ENCODE data around the gene ATXN10.
"Not testable (repeated sequence)": the region's sequence is repeated elsewhere in the genome, so short reads cannot be mapped to it uniquely, and the experiment has no call there.

The ATXN10 gene

DNA sequence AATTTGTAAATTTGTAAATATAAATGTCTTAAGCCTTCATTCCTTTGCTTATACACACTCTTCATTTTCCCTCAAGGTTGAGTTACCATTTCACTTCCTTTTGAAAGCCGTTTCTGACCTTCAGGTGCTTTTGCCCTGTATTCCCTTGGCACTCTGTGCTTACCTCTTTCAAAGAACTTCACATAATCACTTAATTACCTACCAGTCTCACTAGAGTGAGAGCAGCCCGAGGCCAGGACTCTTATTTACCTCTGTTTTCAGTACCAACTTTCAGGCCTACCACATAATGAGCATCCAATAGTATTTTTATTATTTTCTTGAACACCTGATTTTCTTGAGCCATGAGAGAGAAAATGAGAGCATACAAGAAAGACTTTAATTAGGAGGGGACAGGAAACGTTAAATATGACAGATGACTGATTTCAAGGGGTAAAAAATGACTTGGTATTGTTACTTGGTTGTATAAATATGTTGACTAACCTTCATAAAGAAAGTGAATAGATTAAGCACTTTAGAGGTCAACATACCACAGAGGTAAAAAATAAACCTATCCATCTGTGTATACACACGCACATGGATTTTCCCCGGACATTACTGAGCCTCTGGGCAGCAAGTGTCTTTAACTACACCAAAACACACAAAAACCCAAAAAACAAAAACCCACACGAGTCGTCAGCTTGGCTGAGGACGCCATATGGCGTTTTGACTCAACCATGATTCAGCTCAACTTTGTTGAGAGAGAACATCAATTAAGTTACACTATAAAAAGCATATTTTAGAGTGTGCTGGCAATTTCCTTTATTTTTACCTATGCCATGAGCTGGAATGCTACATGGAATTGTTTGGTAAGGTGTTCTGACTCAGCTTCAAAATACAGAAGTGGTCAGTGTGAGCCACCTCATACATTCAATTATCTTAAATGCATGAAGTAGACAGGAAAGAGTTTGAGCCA, 7.6 kb downstream of the ATXN10 start:
- DNase-seq (ENCODE audit: low read depth in 2 of 2): no peak

DNA sequence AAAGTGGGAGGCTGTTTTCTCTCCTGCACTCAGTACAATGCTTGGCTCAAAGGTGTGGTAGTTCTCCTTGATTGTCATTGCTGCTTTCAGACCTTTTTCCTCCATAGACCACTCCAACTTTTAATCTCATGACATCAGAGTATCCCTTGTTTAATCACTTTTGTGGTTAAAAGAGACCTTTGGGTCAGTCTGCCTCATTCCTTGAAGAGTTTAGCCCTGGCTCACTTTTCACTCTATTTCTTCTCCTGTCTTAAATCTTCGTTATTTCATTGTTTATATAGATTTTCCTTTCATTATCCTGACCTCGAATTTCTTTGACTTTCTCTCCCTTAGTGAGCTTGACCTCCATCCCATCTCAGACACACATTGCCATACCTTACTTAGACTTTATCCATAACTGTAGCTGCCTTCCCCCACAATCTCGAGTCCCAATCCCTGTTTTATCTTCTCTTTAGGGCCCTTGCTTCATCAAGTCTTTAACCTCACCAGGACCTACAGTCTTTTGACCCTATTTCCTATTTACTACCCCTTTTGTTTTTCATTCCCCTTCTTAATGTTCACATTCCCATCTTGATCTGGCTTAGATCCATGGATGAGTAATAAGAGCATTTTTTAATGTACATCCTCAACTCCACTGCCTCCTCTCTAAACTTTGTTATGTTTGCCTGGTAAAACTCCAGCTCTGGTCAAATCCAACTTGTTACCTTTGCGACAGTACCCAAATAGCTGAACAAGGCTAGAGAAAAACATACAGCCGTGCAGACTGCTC, 9.5 kb downstream of the ATXN10 start:
- DNase-seq (ENCODE audit: low read depth in 2 of 2): no peak

DNA sequence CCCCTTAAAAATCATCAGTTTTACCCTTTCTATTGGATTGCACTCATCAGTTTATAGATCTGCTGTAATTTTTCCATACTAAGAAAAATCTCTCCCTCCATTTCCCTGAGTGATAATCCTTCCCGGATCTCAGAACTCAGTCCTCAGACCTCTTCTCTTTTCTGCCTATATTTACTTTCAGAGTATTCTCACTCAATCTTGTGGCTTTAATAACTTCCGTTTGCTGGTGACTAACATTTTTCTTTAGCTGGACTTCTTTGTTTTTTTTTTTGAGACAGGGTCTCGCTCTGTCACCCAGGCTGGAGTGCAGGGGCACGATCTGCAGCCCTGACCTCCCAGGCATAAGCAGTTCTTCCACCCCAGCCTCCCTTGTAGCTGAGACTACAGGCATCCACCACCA, 10.4 kb downstream of the ATXN10 start:
- DNase-seq (ENCODE audit: low read depth in 2 of 2): no peak

DNA sequence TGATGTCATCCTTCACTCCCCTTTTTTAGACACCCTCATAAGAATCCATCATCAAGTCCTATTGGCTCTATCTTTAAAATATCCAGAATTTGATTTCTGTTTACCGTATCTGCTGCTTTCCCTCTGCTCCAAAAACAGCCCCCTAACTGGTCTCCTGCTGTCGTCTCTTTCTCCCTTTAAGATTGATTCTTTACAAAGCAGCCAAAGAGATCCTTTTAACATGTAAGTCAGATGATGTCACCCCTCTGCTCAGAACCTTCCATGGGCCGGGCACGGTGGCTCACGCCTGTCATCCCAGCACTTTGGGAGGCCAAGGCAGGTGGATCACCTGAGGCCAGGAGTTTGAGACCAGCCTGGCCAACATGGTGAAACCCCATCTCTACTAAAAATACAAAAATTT, 11.1 kb downstream of the ATXN10 start:
- not testable (repeated sequence) for DNase-seq (ENCODE audit: low read depth in 2 of 2)

DNA sequence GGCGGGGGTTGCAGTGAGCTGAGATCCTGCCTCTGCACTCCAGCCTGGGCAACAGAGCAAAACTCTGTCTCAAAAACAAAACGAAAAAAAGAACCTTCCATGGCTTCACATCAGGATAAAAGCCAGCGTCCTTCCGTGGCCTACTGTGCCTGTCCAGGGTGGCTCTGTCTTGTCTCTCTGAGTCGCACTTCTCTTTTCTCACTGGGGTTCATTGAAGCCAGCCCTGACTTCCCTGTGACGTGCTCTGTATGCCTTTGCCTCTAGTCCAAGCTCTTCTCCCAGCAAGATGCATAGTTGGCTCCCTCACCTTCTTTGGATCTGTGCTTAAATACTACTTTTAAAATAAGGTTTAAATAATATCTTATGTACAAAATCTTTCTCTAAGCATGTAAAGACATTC, 11.6 kb downstream of the ATXN10 start:
- DNase-seq (ENCODE audit: low read depth in 2 of 2): no peak

DNA sequence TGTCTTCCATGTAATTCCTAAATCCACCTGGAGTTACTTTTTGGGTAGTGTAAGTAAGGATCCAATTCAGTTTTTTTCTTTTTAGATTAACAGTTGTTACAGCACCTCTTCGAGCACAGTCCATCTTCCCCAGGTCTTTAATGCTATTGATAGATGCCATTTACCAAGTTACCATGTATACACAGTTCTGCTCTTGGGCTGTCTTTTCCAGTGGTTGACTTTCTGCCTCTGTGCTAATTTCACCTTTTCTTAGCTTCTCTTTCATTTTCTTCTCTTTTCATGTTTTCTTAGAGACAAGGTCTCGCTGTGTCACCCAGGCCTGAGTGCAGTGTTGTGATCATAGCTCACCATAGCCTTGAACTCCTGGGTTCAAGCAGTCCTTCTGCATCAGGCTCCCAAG, 12.0 kb downstream of the ATXN10 start:
- no peak for DNase-seq (ENCODE audit: low read depth in 2 of 2)

DNA sequence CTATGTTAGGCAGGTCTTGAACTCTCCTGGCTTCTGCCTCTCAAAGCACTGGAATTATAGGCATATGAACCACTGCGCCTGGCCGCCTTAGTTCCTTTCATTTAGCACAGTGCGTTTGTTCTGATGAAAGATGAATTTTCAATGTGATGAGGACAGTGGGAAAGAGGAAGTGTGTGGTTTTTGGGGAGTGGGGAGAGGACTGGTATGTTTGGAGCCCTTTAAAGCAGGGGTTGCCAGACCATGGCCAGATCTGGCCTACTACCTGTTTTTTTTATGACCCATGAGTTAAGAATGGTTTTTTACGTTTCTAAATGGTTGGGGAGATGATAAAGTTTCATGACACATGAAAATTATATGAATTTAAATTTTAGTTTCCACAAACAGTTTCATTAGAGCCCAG, 12.5 kb downstream of the ATXN10 start:
- DNase-seq (ENCODE audit: low read depth in 2 of 2): no peak

DNA sequence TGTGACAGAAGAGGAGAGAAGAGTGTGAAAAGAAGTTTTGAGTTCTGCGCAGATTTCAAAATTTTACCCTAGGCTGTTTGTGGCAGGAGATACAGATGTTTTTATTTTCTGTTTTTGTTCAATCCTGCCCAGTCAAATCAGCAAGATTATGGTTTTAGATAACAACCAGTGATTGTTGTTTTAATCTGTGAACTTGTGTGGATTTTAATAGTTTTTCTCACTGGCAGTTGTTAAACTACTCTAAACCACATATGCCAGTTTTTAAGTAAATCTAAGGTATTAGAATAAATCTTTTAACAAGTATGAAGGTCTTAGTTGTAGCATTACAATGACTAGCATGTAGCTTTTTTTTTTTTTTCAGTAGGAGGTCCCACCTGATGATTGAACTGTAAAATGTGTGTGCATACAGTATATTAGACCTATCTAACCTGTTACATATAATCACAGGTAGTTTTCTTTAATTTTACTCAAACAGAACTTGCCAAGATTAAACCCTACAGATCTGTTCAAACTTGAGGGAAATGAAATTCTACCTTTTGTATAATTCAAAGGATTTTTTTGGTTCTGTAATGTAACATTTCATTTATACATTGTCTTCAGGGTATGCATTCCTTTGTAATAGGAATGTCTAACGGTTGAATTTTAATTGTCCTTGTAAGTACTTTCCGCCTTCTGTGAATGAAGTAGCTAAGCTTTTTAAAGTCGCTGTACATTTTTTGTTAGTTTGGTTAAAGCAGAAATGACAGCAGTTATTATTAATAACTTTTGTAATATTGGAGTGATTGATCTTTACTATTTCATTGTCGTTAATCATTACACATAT, 13.3 kb downstream of the ATXN10 start:
- no peak for DNase-seq (ENCODE audit: low read depth in 2 of 2)

DNA sequence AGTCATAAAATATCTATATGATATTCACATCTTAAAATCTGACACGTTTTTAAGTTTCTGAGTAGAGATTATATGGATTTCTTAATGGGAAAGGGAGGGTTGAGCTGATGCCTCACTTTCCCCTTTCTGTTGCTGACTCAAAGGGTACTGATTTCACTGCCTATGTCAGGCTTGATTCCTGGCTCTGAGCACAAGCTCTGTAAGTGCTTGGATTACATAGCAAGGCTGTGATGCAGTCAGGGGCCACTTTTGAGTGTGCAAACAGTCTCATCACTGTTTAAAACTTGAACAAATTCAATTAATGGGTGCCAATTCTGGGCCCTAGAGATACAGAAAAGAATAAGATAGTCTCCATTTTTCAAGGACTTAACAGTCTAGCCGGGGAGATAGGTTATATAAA, 14.4 kb downstream of the ATXN10 start:
- DNase-seq (ENCODE audit: low read depth in 2 of 2): no peak

DNA sequence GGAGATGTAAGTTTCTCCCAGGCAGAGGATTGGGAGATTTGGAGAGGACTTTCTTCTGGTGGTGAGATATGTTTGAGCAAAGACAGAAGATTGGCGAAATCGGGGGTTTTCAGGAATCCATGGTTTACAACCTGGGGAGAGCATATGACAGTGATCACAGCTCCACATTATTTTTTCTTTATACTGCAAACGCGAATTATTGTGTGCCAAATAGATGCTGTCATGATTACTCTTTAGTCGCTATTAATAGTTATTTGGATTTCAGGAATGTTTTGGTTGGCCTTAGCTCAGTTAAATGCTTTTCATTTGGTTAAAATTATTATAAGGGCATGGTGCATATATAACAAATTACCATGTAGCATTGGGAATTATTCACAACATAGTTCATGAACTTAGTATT, 15.2 kb downstream of the ATXN10 start:
- DNase-seq (ENCODE audit: low read depth in 2 of 2): no peak

DNA sequence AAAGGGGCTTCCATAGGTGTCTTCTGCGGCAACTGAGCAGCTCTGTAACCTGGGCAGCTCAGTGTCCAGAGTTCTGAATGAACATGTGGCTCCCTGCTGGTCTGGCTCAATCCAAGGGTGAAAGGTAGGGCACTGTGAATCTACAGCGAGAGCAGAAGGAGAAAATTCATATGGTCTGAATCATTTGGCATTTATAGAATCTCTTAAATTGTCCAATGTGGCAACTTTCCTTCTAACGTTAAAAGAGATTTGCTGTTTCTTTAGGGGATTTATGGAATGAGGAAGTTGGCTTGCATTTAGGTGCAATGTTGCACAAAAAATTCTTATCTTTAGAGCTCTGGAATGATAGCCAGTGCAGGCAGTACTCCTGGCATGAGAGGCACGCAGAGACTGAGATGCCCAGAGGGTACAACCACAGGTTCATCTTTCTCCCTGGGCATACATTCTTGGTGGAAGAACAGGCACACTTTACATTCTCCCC, 17.0 kb downstream of the ATXN10 start:
- no peak for DNase-seq (ENCODE audit: low read depth in 2 of 2)

DNA sequence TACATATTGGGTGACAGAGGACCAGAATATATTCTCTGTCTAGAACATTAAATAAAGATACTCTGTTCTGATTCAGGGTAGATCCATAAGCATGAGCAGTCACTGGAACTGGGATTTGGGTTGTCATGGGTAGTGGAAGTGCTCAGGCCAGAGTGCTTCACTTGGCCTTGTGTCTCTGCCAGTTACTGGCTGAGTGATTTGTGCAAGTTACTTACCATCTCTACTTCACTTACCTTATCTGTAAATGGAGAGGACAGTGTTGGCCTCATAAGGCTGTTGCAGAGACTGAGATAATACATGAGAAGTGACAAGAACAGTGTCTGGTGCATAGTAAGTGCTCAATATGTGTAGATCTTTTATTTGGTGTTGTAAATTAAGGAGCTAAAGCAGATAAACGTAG, 17.6 kb downstream of the ATXN10 start:
- DNase-seq (ENCODE audit: low read depth in 2 of 2): no peak

DNA sequence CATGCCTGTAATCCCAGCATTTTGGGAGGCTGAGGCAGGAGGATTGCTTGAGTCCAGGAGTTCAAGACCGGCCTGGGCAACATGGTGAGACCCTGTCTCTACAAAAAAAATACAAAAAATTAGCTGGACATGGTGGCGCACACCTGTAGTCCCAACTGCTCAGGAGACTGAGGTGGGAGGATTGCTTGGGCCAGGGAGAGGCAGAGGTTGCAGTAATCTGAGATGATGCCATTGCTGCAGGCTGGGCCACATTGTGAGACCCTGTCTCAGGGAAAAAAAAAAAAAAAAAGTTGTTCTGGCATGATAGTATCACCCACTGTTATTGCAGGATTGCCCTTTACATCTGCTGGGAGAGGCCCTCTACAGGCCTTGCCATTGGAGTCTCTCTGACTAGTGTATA, 18.4 kb downstream of the ATXN10 start:
- no peak for DNase-seq (ENCODE audit: low read depth in 2 of 2)

DNA sequence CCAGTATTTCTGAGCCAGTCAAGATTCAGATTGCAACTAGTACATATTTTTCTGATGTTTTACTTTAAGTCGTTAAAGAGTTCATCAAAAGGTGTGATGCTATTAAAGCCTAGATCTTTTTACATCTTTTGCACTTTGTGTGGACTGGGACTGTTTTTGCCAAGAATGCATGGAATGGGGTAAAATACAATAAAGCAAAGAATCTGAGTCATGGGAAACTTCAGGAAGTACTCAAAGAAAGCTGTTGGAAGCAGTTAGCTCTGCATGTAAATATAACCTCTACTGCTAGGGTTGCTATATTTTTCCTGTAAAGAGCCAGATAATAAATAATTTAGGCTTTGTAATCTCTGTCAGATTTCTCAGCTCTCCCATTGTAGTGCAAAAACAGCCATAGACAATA, 20.9 kb downstream of the ATXN10 start:
- no peak for DNase-seq (ENCODE audit: low read depth in 2 of 2)

DNA sequence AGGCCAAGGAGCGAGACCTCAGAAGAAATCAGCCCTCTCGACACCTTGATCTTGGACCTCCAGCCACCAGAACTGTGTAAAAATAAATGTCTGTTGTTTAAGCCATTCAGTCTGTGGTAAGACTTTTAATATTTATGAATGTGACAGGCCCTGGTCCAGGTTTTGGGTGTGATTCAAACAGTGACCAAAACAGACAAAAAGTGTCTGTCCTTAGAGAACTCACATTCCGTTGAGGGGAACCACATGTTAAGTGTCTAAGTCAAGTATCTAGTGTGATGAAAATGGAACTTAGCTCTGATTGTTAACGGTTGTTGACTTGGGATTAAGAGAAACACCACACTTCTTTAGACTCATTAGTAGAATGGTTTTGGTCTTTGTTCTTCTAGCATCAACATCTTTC, 22.2 kb downstream of the ATXN10 start:
- no peak for DNase-seq (ENCODE audit: low read depth in 2 of 2)

DNA sequence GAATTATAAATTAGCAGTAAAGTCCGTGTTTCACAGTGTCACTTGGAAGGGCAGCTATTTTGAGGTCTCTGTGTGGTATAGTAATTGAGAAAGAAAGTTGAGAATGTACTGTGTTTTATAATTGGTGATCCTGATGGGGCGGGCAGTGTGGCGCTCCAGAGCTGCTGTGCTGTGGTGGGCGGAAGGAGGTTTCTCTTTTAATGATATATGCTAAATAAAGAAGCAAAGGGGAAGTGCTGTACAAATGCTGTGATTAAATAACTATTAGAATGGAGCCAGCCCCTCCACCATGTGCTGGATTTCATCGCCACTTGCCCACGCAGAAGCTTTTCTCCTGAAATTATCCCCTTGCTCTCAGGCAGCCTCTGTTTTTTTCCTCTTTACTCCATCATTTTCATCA, 24.6 kb downstream of the ATXN10 start:
- no peak for DNase-seq (ENCODE audit: low read depth in 2 of 2)

DNA sequence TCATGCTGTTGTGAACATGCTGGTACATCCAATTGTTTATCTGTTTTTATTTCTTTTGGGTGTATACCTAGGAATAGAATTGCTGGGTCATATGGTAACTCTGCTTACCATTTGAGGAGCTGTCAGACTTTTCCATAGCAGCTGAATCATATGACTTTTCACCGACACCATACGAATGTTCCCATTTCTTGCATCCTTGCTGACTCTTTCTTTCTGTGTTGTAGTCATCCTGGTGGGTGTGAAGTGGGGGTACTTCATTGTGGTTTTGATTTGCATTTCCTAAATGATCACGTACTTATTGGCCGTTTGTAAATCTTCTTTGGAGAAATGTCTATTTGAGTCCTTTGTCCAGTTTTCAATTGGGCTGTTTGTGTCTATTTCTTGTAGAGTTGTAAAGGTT, 26.5 kb downstream of the ATXN10 start:
- DNase-seq (ENCODE audit: low read depth in 2 of 2): no peak

DNA sequence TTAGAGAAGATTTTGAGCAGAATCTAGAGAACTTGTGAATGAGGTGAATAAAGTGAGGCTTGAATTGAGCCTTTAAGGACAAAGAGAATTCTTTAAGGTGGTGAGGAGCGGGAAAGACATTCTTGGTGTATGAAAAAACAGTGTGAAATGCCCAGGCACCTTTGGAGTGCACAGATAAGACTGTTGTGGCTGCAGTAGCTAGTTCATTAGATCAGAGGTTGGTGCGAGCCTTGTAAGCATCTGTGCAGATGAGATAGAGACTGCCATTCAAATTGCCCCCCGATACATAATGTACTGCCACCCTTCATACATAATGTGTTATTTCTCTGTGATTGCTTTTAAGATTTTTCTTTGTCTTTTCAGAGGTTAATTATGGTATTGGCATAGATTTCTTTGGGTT, 31.3 kb downstream of the ATXN10 start:
- DNase-seq (ENCODE audit: low read depth in 2 of 2): no peak

DNA sequence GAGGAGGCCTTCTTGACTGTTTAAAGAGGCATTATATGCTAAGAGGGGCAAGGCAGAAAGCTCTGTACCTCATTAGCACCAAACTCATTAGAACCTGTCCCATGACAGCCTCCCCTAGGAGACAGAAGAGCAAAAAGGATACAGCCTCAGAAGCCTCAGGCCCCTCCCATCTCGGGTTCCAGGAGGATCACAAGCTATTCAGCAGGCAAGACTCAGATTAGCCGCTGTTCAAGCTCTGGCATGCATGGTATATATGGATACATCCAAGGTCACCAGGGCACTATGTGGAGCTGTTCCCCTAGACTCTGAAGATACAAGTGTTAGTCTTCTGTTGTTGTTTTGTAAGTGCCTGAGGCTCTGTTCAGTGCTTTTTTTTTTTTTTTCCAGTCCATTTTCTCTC, 32.1 kb downstream of the ATXN10 start:
- no peak for DNase-seq (ENCODE audit: low read depth in 2 of 2)

DNA sequence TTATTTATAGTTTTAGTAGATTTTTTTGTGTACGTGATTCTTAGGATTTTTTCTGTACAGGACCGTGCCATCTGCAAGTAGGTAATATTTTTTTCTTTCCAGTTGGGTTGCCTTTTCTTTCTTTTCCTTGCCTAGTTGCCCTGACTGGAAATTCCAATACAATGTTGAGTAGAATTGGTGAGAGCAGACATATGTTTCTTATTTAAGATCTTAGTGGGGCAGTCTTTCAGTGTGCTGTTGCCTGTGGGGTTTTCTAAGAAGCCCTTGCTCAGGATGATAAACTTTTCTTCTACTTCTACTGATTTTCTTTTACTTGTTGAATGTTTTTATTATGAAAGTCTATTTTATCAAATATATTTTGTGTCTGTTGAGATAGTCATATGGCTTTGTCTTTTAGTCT, 33.0 kb downstream of the ATXN10 start:
- DNase-seq (ENCODE audit: low read depth in 2 of 2): no peak

DNA sequence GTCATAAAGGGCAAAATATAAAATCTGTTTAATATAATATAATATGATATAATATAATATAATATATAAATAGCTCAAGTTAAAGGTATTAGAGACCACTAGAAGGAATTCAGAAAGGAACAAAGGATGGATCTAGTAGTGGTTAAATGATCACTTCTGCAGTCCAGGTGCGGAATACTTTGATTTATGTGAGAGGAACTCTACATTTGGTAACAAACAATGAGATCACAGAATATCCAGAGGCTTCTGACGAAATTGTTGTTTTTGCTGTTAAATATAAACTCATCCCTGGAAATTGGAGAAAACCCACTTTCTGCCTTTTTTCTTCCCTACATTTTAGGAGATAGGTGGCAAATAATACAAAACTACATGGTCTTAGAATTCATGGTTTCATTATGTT, 36.0 kb downstream of the ATXN10 start:
- DNase-seq (ENCODE audit: low read depth in 2 of 2): no peak

DNA sequence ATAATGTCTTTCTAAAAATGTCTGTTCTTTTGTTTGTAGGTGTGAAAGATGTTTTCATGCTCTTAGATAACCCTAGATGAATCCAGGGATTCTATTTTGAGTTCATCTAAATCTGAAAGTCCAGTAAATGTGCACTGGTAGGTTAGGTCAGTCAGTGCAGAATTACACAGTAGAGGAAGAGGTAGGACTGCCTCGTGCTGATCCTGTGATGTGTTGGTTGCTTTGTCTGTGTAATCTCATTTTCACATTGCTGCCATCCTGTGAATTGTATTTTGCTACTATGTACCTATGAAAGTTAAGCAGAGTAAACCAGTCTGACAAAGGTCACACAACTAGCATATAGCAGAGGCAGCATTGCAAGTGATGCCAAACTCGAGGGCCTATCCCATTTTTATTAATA, 36.5 kb downstream of the ATXN10 start:
- DNase-seq (ENCODE audit: low read depth in 2 of 2): no peak
